GM18867 (cell line): ENCODE measurements around the gene ERFE.

Source experiments
- ATAC-seq: cut with Tn5 transposase; IDR thresholded peaks from one replicate; pipeline ENCODE4 v1.9.1; 2021; ENCODE audit warnings: mild to moderate bottlenecking, moderate library complexity; ENCODE audit not compliant: unreplicated experiment

ERFE gene

DNA sequence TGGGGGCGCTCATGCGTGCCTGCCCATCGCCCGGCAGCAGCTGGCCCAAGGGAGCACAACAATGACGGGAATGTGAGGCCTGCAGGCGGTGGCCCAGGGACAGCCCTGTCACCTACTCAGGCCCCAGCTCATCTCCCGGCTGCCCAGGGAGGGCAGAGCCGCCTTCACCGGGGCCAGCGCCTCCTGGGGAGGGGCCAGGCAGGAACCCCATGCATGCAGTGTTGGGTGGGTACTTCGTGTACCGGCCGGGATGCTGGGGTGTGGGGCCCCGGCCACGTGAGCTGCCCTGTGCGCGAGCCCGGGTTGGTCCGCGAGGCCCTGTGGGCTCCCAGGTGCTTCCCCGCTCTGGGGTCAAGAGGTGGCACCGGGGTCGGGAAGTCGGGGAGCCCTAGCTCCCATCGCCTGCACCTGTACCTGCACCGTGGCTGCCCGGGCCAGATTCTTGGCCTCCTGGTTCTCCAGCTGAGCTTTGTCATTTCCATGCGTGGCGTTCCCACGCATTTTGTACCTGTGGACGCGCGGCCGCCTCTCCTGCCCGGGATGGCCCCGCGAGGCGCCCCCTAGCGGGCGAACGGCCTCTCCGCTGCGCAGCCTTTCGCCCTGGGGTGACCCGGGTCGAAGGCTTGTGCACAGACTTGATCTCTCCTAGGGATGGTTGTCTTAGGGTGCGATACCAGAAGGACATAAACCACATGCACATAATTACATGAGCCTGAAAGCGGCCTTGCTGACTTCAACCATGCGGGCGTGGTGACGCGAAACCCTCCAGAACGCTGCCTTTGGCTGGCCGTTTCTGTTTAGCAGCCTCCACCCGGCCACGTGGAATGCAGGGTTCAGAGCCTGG, 19.4 kb upstream of the ERFE start:
- no peak for ATAC-seq

DNA sequence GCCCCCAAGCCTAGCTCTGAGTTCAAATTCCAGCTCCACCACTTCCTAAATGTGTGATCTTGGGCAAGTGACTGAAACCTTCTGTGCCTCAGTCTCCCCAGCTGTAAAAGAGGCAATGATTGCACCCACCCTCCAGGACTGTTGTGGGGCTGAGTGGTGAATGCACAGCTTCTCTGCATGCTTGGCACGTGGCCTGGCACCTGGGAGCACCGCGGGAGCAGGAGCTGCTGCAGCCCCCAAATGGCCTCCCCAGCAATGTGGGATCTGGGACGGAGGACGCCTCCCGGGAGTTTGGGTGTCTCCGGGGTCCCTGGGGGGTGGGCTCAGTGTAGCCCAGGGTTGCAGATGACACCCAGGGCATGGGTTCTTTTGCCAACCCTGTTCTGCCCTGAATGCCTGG, 18.7 kb upstream of the ERFE start:
- ATAC-seq, result no peak

GRCh38 chr2:238140721-238141540, 17.8 kb upstream of the ERFE start:
- ATAC-seq, result no peak

DNA sequence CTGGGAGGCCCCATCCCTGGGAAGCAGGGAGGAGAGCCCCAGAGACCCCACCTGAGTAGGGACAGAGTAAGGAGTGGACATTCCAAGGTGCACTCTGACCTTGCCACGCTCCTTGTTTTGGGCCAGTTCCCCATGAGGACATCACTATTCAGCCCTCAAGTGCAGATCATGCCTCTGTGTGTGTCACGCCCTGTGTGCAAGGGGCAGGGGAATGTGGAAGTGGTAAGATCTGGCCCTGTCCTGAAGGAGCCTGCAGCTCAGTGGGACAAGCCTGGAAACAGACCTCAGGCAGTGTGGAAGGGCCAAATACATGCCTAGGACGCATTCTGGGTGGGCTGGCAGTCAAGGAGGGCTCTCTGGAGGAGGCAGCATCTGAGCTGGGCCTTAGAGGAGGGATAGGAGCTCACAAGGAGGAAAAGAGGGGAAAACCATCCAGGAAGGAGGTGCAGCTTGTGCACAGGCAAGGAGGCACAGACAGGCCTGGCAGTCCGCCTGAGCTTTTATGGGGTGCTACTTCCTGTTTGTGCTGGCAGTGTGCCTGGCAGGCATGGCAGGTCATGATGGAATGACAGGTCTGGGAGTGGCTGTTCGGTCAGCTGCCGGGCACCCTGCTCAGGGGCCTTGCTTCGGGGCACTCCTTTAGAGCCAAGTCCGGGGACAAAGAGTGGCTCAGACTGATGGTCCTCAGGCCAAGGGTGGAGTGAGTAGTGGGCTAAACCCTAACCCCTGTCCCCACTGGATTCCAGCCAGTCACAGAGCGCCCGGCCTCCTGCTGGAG, 17.0 kb upstream of the ERFE start:
- no peak for ATAC-seq

- no peak for ATAC-seq
Measured at GRCh38 chr2:238142382-238143205, 16.2 kb upstream of the ERFE start.

DNA sequence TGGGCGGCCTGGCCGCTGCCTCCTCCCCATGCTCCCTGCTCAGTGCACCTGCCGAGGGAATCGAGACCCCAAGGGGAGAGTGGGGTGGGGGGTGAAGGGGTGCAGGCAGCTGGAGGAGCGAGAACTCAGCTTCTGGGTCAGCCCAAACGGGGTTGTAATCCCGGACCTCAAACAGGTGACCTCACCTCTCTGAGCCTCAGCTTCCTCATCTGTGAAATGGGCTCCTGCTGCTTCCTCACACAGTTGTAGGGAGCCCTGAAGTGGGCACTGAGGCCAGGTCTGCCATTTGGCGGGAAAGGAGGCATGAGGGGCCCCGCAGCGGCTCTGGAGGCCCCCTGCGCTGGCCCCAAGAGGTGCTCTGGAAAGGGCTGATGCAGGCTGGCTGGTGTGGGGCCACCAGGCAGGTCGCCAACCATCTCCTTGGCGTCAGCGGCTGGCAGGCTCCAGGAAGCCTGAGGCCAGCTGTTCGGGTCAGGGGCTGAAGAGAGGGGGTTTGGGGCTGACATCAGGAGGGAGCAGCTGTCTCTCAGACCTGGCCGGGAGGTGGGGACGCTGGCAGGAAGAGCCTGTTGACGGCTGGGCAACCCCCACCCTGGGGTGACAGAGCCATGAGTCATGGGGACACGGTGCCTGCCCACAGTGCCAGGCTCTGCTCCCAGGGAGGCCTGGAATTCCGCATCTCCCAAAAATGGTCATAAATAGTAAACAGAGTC, 15.4 kb upstream of the ERFE start:
- no peak for ATAC-seq

- ATAC-seq, result no peak
Measured at GRCh38 chr2:238144262-238144661, 14.5 kb upstream of the ERFE start.

- no peak for ATAC-seq
Measured at GRCh38 chr2:238145046-238145445, 13.7 kb upstream of the ERFE start.

- ATAC-seq, result no peak
Measured at GRCh38 chr2:238145851-238146250, 12.9 kb upstream of the ERFE start.

DNA sequence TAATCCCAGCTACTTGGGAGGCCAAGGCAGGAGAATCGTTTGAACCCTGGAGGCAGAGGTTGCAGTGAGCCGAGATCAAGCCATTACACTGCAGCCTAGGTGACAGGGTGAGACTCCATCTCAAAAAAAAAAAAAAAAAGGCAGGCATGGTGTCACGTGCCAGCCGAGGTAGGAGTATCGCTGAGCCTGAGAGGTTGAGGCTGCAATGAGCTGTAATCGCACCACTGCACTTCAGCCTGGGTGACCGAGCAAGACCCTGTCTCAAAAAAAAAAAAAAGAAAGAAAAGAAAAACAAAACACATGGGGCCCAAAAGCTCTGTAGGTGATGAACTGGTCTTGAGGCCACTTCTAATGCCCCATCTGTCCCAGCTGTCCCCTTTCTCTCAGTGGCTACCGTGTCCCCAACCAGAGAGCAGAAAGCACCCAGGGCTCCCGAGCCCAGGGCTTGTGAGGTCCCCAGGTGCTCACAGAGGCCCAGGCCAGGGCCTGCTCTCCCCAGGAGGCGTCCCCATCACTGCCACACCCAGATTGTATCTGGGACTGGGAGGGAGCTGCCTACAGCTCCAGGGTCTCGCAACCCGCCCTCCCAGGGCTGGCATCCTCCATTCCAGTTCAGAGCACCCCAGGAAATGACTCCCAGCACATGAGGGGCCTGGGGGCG, 11.8 kb upstream of the ERFE start:
- no peak for ATAC-seq

DNA sequence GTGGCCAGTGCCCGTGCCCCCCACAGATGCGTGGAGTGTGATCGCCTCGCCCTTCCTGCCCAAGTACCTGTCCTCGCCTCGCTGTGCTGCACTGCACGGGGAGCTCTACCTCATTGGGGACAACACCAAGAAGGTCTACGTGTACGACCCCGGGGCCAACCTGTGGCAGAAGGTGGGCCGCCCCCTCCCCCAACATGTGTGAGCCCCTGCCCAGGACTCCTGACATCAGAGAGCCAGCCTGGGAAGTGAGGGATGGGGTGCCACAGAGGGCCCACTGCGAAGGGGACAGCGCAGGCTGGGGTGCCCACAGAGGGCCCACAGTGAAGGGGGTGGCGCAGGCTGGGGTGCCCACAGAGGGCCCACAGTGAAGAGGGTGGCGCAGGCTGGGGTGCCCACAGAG, 9.8 kb upstream of the ERFE start:
- no peak for ATAC-seq

- no peak for ATAC-seq
Measured at GRCh38 chr2:238149841-238150572, 8.8 kb upstream of the ERFE start.

DNA sequence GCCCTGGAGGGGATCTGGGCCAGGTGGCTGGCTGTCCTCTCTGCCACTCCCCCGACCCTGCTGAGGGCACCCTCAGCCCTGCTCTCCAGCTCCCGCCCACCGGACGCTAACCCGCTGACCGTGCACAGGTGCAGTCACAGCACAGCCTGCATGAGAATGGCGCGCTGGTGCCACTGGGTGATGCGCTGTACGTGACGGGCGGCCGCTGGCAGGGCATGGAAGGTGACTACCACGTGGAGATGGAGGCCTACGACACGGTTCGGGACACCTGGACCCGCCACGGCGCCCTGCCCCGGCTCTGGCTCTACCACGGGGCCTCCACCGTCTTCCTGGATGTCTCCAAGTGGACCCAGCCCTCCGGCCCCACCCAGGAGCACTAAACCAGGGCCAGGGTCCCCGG, 8.1 kb upstream of the ERFE start:
- no peak for ATAC-seq

GRCh38 chr2:238151205-238151604, 7.6 kb upstream of the ERFE start:
- ATAC-seq, result no peak

DNA sequence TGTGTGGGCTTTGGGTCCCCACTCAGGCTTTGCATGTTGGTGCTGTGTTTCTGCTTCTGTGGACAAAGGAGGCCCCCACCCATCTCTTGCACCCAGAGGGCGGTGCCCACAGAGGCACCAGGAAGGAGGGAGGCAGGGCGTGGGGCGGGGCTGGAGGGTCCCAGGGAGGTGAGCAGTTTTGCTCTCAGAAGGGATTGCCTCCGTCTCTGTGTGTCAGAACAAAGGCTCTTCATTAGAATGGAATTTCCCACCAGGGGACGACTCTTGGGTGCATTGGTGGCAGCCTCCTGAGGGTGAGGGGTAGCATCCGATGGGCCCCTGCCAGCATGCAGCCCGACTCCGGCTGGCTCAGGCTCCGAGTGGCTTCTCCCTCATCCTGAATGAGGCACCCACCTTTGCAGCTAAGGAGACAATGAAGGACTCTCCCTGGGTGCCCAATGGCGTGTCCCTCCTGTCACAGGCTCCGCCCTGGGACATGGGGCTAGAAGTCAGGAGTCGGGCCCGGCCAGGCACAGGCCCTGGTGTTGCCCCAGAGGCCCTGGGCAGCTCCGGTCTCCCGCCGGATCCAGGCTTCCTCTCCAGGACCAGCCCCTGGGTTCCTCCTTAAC, 7.0 kb upstream of the ERFE start:
- no peak for ATAC-seq

GRCh38 chr2:238152771-238153688, 5.7 kb upstream of the ERFE start:
- no peak for ATAC-seq

DNA sequence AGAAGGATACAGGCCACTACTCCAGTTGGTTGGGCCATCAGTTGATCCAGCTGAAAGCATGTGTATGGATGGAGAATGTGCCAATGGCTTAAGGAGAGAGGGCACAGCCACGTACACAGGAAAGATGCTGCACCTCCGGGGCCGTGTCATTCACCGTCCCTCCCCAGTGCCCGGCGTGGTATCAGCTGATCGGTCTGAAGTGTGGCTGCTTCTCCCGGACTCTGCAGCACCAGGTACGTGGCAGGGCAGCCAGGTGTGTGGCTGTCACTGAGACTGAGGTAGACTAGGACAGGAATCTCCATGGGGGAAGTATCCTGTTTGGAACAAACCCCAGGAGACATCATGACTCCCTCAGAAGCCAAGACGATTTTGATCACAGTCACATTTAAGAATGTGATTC, 4.2 kb upstream of the ERFE start:
- ATAC-seq, result no peak
